GM23338 (cell line): ENCODE data around the gene TMEM225B. TPM values are rescaled to one million over a fixed set of nuclear protein-coding genes. Genes with fewer than 3 reads are reported as not detected.
"Not testable (repeated sequence)": the region's sequence is repeated elsewhere in the genome, so short reads cannot be mapped to it uniquely, and the experiment has no call there.

Source experiments
- ATAC-seq: fragments of 200-7000 bp; cut with Tn5 transposase; 3 replicates; pipeline ENCODE4 v1.9.1; 2020
- DNase-seq: peaks from one replicate; pipeline ENCODE4 v3.0.0-alpha.2; 2015; ENCODE audit warnings: low spot score
- H2AFZ ChIP-seq: fragments of 200-600 bp; sonication (generic); 2 replicates; pipeline ENCODE4 v1.8.0; 2016; ENCODE audit warnings: antibody characterized with exemption, mild to moderate bottlenecking, moderate library complexity
- H3F3A ChIP-seq: fragments of 200-600 bp; sonication (generic); replicated peaks from 2 replicates; pipeline ENCODE4 v1.8.0; 2017; ENCODE audit warnings: antibody characterized with exemption, mixed run types, low read depth
- H3K27ac ChIP-seq: fragments of 200-600 bp; sonication (generic); 2 replicates; pipeline ENCODE4 v1.6.1; 2016; ENCODE audit warnings: low read depth
- H3K27me3 ChIP-seq: fragments of 200-600 bp; sonication (generic); 2 replicates; pipeline ENCODE4 v1.8.0; 2016; ENCODE audit warnings: mild to moderate bottlenecking, mixed run types, moderate library complexity; ENCODE audit not compliant: insufficient read depth
- H3K36me3 ChIP-seq: fragments of 200-600 bp; sonication (generic); 2 replicates; pipeline ENCODE4 v1.8.0; 2016; ENCODE audit warnings: mild to moderate bottlenecking; ENCODE audit not compliant: insufficient read depth
- H3K4me1 ChIP-seq: fragments of 200-600 bp; sonication (generic); 2 replicates; pipeline ENCODE4 v1.8.0; 2016; ENCODE audit warnings: mild to moderate bottlenecking, moderate library complexity; ENCODE audit not compliant: insufficient read depth
- H3K4me2 ChIP-seq: fragments of 200-600 bp; sonication (generic); 2 replicates; pipeline ENCODE4 v1.7.1; 2017; ENCODE audit warnings: mixed run types
- H3K4me3 ChIP-seq: fragments of 200-600 bp; sonication (generic); 2 replicates; pipeline ENCODE4 v1.6.1; 2016; ENCODE audit warnings: mixed run types
- H3K79me2 ChIP-seq: fragments of 200-600 bp; sonication (generic); replicated peaks from 2 replicates; pipeline ENCODE4 v1.8.0; 2017; ENCODE audit warnings: mild to moderate bottlenecking; ENCODE audit not compliant: insufficient read depth
- H3K9me2 ChIP-seq: fragments of 200-600 bp; sonication (generic); 2 replicates; pipeline ENCODE4 v1.8.0; 2017; ENCODE audit not compliant: insufficient read depth
- H4K20me1 ChIP-seq: fragments of 200-600 bp; sonication (generic); replicated peaks from 2 replicates; pipeline ENCODE4 v1.8.0; 2017; ENCODE audit warnings: mild to moderate bottlenecking; ENCODE audit not compliant: insufficient read depth
- H3K27ac Mint-ChIP-seq: 2 replicates; pipeline ENCODE4 v1.8.0; 2020; ENCODE audit warnings: inconsistent platforms, mild to moderate bottlenecking, moderate library complexity, mixed read lengths
- H3K27me3 Mint-ChIP-seq: 3 replicates; pipeline ENCODE4 v1.8.0; 2022; ENCODE audit warnings: low read depth, mild to moderate bottlenecking, moderate library complexity, mixed read lengths, inconsistent platforms; ENCODE audit not compliant: insufficient read depth, poor library complexity
- H3K36me3 Mint-ChIP-seq: 3 replicates; pipeline ENCODE4 v1.8.0; 2021; ENCODE audit warnings: low read depth, mild to moderate bottlenecking, inconsistent platforms, moderate library complexity, mixed read lengths
- H3K4me1 Mint-ChIP-seq: 3 replicates; pipeline ENCODE4 v1.8.0; 2020; ENCODE audit warnings: mild to moderate bottlenecking, inconsistent platforms, mixed read lengths
- H3K4me3 Mint-ChIP-seq: 3 replicates; pipeline ENCODE4 v1.8.0; 2021; ENCODE audit warnings: moderate library complexity, mild to moderate bottlenecking, inconsistent platforms, mixed read lengths
- H3K9me3 Mint-ChIP-seq: 3 replicates; pipeline ENCODE4 v1.8.0; 2020; ENCODE audit warnings: moderate library complexity, mild to moderate bottlenecking, inconsistent platforms, mixed read lengths
- CREB1 ChIP-seq: fragments of 250-450 bp; sonication (Bioruptor Pico); IDR thresholded peaks from 2 replicates; pipeline ENCODE4 v1.5.0; 2020; ENCODE audit warnings: low read depth, mild to moderate bottlenecking, moderate library complexity
- EZH2 ChIP-seq: fragments of 200-600 bp; sonication (generic); IDR thresholded peaks from one replicate; pipeline ENCODE4 v1.8.0; 2017; ENCODE audit warnings: antibody characterized with exemption, mild to moderate bottlenecking, low read depth; ENCODE audit not compliant: unreplicated experiment
- STAT1 ChIP-seq: IDR thresholded peaks from one replicate; pipeline ENCODE4 v1.6.1; 2016; ENCODE audit warnings: antibody characterized with exemption; ENCODE audit not compliant: unreplicated experiment
- ZNF114 ChIP-seq: fragments of 250-450 bp; sonication (Bioruptor Pico); IDR thresholded peaks from 2 replicates; pipeline ENCODE4 v1.5.0; 2020; ENCODE audit warnings: mild to moderate bottlenecking, moderate library complexity
- ZNF331 ChIP-seq: fragments of 250-450 bp; sonication (Bioruptor Pico); IDR thresholded peaks from 2 replicates; pipeline ENCODE4 v1.5.0; 2020; ENCODE audit warnings: low read depth, mild to moderate bottlenecking, moderate library complexity
- long read RNA-seq: library from polyadenylated mRNA; unstranded; transcript quantifications from one replicate; pipeline ENCODE4 v2.0.0, GENCODE V29; 2020; ENCODE audit not compliant: unreplicated experiment
- polyA plus RNA-seq: library from polyadenylated mRNA; unstranded; fragments of >200 nt; fragmentation: Nextera tagmentation; extraction: Ambion mirVana; gene quantifications from 2 replicates; pipeline ENCODE4 v1.2.1, GENCODE V29; 2016
- total RNA-seq: library from RNA; depleted of rRNA; stranded (reverse); fragments of >200 nt; shearing (Covaris generic); gene quantifications from 2 replicates; pipeline ENCODE4 v1.2.3, GENCODE V29; 2014; rRNA removed
- TF ChIP-seq, protein P1 (sequence below): IDR thresholded peaks from 2 replicates; pipeline ENCODE4 v1.6.1; 2016; ENCODE audit warnings: antibody characterized with exemption
- TF ChIP-seq, protein P2 (sequence below), 2 experiments: fragments of 200-600 bp in 1 of 2; sonication (generic) in 1 of 2; conservative IDR thresholded peaks; 2 replicates each; pipeline versions ENCODE4 v1.5.1 to v1.6.1; 2016 to 2017; ENCODE audit warnings: antibody characterized with exemption in 2 of 2, low read depth in 2 of 2, mild to moderate bottlenecking in 2 of 2, moderate library complexity in 1 of 2

TMEM225B gene, protein sequence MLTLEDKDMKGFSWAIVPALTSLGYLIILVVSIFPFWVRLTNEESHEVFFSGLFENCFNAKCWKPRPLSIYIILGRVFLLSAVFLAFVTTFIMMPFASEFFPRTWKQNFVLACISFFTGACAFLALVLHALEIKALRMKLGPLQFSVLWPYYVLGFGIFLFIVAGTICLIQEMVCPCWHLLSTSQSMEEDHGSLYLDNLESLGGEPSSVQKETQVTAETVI
- total RNA-seq (not detected in 2 replicates), polyA plus RNA-seq (0.45 and 0.50 TPM in 2 replicates)
- long read RNA-seq, result 0 reads

DNA sequence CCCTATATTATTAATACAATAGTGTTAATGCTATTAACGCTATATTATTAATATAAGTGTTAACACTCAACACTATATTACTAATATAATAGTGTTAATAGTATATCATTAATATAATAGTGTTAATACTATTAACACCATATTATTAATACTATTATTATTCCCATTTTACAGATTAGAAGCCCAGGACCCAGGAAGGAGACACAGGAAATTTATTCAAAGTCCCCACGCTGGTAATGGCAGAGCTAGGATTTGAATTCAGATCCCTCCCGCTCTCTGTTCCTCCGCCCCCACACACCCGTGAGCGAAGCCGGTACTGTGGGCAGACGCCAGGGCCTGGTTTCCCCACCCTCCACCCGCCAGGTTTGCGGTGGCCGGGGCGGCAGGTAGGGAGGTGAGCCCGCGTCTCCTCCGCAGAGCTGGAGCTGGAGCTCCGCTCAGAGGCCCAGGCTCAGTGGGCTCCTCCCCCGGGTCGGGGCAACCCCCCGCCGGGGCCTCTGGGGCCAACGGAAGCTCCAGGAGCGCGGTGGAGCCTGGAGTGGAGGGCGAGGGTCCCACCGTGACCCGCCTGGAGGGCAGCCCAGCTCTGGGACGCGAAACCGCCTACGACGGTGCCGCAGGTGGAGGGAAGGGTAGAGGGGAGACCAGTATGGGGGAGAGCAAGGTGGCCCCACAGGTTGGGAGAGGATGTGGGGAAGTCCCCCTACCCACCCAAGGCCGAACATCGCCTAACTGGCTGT is at the start of gene TMEM225B:
Gene TMEM225B (plus strand): TSS at position 506 of the 740 bp plus-strand sequence. CDS start 6,122 bp downstream, outside the sequence.
- H3K9me3 Mint-ChIP-seq, result no peaks in the 10 kb centered on the region
- Histone ChIP-seq H4K20me1 (no peaks in the 10 kb centered on the region), H3K4me1 (no peaks in the 10 kb centered on the region), H3K27ac (no peak within 1 kb of the TSS), H3K4me3 (peak within 1 kb of the TSS; percentile 45), H3K27me3 (no peaks in the 10 kb centered on the region), H3K79me2 (no peaks in the 10 kb centered on the region), H2AFZ (peak within 1 kb of the TSS; percentile 88), H3K36me3 (0 out of 2 replicates have a peak, but pooled peaks cover 4% of the 10 kb centered on the region), H3K4me2 (peak within 1 kb of the TSS; percentile 60; the same call in 1 of the 2 replicates), H3F3A (peaks cover 8% of the 10 kb centered on the region), H3K9me2 (no peaks in the 10 kb centered on the region)
- peak; percentile 37 for DNase-seq
- peak; percentile 62 for ATAC-seq
- H3K27ac Mint-ChIP-seq, result no peak within 1 kb of the TSS
- no peaks in the 10 kb centered on the region; the same call in 2 of the 3 replicates for H3K36me3 Mint-ChIP-seq
- no peaks in the 10 kb centered on the region for H3K4me1 Mint-ChIP-seq
- TF ChIP-seq, protein P1, sequence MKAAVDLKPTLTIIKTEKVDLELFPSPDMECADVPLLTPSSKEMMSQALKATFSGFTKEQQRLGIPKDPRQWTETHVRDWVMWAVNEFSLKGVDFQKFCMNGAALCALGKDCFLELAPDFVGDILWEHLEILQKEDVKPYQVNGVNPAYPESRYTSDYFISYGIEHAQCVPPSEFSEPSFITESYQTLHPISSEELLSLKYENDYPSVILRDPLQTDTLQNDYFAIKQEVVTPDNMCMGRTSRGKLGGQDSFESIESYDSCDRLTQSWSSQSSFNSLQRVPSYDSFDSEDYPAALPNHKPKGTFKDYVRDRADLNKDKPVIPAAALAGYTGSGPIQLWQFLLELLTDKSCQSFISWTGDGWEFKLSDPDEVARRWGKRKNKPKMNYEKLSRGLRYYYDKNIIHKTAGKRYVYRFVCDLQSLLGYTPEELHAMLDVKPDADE, result no peak
- TF ChIP-seq, protein P2, sequence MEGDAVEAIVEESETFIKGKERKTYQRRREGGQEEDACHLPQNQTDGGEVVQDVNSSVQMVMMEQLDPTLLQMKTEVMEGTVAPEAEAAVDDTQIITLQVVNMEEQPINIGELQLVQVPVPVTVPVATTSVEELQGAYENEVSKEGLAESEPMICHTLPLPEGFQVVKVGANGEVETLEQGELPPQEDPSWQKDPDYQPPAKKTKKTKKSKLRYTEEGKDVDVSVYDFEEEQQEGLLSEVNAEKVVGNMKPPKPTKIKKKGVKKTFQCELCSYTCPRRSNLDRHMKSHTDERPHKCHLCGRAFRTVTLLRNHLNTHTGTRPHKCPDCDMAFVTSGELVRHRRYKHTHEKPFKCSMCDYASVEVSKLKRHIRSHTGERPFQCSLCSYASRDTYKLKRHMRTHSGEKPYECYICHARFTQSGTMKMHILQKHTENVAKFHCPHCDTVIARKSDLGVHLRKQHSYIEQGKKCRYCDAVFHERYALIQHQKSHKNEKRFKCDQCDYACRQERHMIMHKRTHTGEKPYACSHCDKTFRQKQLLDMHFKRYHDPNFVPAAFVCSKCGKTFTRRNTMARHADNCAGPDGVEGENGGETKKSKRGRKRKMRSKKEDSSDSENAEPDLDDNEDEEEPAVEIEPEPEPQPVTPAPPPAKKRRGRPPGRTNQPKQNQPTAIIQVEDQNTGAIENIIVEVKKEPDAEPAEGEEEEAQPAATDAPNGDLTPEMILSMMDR (conservative IDR thresholded peaks at IDR 0.05; ENCODE audit: low read depth in 2 of 2), result no peak
- no peak for TF ChIP-seq ZNF114 (CRISPR knock-in tag)
- H3K4me3 Mint-ChIP-seq, result no peak within 1 kb of the TSS
- peaks cover 2% of the 10 kb centered on the region for H3K27me3 Mint-ChIP-seq

DNA sequence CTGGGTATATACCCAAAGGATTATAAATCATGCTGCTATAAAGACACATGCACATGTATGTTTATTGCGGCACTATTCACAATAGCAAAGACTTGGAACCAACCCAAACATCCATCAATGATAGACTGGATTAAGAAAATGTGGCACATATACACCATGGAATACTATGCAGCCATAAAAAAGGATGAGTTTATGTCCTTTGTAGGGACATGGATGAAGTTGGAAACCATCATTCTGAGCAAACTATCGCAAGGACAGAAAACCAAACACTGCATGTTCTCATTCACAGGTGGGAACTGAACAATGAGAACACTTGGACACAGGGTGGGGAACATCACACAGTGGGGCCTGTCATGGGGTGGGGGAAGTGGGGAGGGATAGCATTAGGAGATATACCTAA is 48.5 kb upstream of the TMEM225B start:
- H3K27ac ChIP-seq, H3K4me2 ChIP-seq, H3F3A ChIP-seq, H3K27me3 ChIP-seq, H3K4me1 ChIP-seq, H3K4me1 Mint-ChIP-seq, H3K36me3 ChIP-seq, H3K27ac Mint-ChIP-seq, DNase-seq, H2AFZ ChIP-seq, H3K4me3 Mint-ChIP-seq, ATAC-seq, H4K20me1 ChIP-seq, H3K27me3 Mint-ChIP-seq, H3K9me2 ChIP-seq, H3K4me3 ChIP-seq: not testable (repeated sequence)
- Mint-ChIP-seq H3K36me3 (peaks cover 49% of the 10 kb centered on the region), H3K9me3 (peaks cover 38% of the 10 kb centered on the region; the same call in 2 of the 3 replicates)
- H3K79me2 ChIP-seq, result peaks cover 19% of the 10 kb centered on the region; the same call in 1 of the 2 replicates

DNA sequence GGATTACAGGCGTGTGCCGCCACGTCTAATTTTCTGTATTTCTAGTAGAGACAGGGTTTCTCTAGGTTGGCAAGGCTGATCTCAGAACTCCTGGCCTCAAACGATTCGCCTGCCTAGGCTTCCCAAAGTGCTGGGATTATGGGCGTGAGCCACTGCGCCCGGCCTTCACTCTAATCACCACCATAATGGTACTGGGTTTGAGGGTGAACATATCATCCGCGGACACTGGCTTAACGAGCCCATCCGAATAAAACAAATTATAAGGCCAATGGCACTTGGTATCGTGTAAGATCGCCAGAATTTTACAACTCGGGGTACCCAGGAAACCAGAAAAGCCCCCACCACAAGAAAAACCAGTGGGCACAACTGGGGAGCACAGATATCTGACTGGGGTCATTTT is 46.7 kb upstream of the TMEM225B start:
- peaks cover 5% of the 10 kb centered on the region; the same call in 1 of the 2 replicates for H3K4me1 ChIP-seq
- Mint-ChIP-seq H3K27me3 (peaks cover 3% of the 10 kb centered on the region), H3K9me3 (peaks cover 26% of the 10 kb centered on the region; the same call in 2 of the 3 replicates), H3K4me3 (peak overlapping the region; percentile 90), H3K4me1 (peaks cover 4% of the 10 kb centered on the region; the same call in 1 of the 3 replicates), H3K36me3 (peaks cover 44% of the 10 kb centered on the region), H3K27ac (no peak overlapping the region)
- 0 out of 2 replicates have a peak, but pooled peaks cover 2% of the 10 kb centered on the region for H4K20me1 ChIP-seq
- DNase-seq, result peak; percentile 17
- H3K27ac ChIP-seq, result peak overlapping the region; percentile 60; the same call in 1 of the 2 replicates
- ATAC-seq, result peak; percentile 31
- peaks cover 3% of the 10 kb centered on the region; the same call in 1 of the 2 replicates for H3K36me3 ChIP-seq
- peak overlapping the region; percentile 75 for H3K4me2 ChIP-seq
- 0 out of 2 replicates have a peak, but pooled peaks cover 3% of the 10 kb centered on the region for H3F3A ChIP-seq
- H3K27me3 ChIP-seq, result no peaks in the 10 kb centered on the region
- H2AFZ ChIP-seq, result peak overlapping the region; percentile 91
- H3K9me2 ChIP-seq, result no peaks in the 10 kb centered on the region
- H3K4me3 ChIP-seq, result peak overlapping the region; percentile 95
- peaks cover 22% of the 10 kb centered on the region; the same call in 1 of the 2 replicates for H3K79me2 ChIP-seq
- TF ChIP-seq, protein P1, result no peak
- TF ChIP-seq CREB1 (CRISPR knock-in tag) (no peak), ZNF114 (CRISPR knock-in tag) (no peak), EZH2 (no peak), STAT1 (no peak), ZNF331 (no peak)
